GF-D8 (cell line): ENCODE data around the gene OGT.
"Not testable (repeated sequence)": the region's sequence is repeated elsewhere in the genome, so short reads cannot be mapped to it uniquely, and the experiment has no call there.

Experiments used
- DNase-seq: peaks from one replicate; lab custom pipeline; 2025; lab: John Stamatoyannopoulos, UW

Gene OGT

GRCh38 chrX:71532753-71533425 is at the start of gene OGT:
Gene OGT (plus strand): TSS chrX:71533104. CDS start chrX:71533300, 196 bp downstream.
- peak; percentile 86 for DNase-seq

DNA sequence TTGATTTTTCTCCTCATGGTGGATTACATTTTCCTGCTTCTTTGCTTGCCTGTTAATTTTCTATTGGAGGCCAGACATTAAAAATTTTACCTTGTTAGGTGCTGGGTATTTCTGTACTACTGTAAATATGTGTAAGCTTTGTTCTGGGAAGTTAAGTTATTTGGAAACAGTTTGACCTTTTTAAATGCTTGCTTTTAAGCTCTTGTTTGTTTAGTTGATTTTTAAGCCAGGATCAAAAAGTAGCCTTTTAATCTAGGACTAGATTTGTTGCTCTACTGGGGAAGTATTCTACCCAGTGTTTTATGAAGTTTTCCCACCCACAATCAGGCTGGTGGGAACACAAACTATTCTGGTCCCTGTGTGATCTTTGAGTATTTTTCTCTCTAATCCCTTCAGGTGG is 45.1 kb upstream of the OGT start:
- no peak for DNase-seq

GRCh38 chrX:71489540-71489939 is 43.4 kb upstream of the OGT start:
- DNase-seq, result no peak

- peak; percentile 7 for DNase-seq
Measured at GRCh38 chrX:71492231-71493065, 40.5 kb upstream of the OGT start.

- no peak for DNase-seq
Measured at GRCh38 chrX:71493111-71493613, 39.7 kb upstream of the OGT start.

GRCh38 chrX:71495979-71496378 is 36.9 kb upstream of the OGT start:
- not testable (repeated sequence) for DNase-seq

DNA sequence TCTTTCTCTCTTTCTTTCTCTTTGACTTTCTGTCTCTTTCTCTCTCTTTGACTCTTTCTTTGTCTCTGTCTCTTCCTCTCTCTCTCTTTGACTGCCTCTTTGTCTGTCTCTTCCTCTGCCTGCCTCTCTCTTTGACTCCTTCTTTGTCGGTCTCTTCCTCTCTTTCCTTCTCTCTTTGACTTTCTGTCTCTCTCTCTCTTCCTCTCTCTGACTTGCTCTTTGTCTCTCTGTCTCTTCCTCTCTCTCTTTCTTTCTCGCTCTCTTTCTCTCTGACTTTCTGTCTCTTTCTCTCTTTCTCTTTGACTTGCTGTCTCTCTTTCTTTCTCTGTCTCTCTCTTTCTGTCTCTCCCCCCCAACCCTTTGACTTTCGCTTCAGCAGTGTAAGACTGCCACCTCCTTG is 36.4 kb upstream of the OGT start:
- DNase-seq, result no peak

DNA sequence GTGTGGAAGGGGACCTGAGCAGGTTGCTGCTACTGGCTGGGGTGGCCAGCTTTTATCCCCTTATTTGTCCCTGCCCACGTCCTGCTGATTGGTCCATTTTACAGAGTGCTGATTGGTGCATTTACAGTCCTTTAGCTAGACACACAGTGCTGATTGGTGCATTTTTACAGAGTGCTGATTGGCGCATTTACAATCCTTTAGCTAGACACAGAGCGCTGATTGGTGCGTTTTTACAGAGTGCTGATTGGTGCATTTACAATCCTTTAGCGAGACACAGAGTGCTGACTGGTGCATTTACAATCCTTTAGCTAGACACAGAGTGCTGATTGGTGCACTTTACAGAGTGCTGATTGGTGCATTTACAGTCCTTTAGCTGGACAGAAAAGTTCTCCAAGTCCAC is 30.8 kb upstream of the OGT start:
- not testable (repeated sequence) for DNase-seq

- DNase-seq, result no peak
Measured at GRCh38 chrX:71504346-71504745, 28.6 kb upstream of the OGT start.

DNA sequence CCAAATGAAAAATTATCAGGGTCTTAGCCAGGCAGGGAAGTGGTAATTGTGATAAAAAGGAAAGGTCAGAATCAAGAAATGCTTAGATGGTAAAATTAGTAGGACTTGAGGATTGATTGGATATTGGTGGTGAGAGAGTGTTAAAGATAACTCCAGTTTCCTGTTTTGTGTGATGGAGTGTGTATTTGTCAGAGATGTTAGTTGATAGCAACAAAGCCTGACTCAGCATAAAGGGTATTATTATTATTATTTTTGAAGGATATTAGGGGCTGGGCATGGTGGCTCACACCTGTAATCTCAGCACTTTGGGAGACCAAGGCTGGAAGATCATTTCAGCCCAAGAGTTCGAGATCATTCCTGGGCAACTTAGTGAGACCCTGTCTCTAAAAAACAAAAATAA is 23.6 kb upstream of the OGT start:
- DNase-seq, result no peak

DNA sequence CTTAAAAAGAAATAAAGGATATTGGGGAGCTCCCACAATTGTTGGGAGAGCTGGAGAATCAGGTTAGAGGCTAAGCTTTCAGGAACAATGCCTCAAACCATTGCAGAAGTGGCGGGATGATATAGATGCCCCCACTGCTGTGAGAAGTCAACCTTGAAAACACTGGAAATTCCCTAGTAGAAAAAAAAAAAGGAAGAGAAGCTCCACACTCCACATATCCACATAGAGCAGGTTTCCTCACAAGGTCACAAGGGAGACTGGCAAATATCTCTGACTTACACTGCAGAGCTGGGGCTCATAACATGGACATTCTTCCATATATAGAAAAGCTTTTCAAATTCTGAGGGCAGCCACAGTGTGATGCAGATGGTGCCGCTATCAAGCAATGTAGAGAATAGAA is 22.7 kb upstream of the OGT start:
- DNase-seq, result no peak

- DNase-seq, result not testable (repeated sequence)
Measured at GRCh38 chrX:71513731-71514130, 19.2 kb upstream of the OGT start.

DNA sequence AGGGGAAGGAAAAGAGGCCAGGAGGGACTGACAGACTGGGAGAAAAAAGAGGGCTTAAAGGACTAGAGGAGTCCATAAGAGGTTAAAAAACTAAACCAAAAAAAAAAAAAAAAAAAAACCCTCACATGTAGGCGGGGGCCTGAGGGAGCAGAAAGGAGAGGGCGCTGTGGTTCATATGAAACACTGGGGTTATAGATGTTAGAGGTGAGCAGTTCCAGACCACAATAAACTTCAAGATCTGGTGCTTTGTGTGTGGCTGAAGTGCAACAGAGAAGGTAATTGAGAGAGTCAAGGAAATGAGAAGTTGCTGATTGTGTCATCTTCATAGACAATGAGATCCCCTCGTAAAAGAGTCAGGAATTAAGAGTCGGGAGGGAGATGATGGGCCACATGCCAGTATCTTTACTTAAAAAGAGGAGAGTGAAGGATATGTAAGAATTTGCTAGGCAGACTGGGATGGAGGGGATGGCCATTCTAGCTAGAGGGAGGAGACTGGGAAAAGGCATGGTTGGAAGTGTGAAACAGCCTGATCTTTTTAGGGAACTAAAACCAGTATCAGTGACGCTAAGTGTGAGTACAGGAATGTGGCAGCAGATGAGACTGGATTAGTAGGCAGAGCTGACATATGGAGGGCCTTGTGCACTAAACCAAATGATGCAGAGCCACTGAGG is 18.4 kb upstream of the OGT start:
- DNase-seq, result no peak

GRCh38 chrX:71515038-71515396 is 17.9 kb upstream of the OGT start:
- DNase-seq, result no peak

DNA sequence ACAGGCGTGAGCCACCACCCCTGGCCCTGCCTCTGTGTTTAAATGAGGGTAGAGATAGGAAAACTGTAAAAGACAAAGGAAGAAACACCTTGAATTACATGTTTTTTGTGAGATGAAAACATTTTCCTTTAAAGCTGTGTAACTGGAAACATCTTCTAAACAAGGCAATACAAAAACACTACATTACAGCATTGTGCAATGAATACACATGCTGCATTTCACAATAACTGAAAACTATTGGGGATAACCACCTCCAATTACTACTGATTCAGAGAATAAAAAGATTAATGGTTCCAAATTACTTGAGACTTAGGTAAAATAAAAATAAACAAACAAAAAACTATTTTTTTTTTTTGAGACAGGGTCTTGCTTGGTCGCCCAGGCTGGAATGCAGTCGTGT is 7.6 kb upstream of the OGT start:
- no peak for DNase-seq

DNA sequence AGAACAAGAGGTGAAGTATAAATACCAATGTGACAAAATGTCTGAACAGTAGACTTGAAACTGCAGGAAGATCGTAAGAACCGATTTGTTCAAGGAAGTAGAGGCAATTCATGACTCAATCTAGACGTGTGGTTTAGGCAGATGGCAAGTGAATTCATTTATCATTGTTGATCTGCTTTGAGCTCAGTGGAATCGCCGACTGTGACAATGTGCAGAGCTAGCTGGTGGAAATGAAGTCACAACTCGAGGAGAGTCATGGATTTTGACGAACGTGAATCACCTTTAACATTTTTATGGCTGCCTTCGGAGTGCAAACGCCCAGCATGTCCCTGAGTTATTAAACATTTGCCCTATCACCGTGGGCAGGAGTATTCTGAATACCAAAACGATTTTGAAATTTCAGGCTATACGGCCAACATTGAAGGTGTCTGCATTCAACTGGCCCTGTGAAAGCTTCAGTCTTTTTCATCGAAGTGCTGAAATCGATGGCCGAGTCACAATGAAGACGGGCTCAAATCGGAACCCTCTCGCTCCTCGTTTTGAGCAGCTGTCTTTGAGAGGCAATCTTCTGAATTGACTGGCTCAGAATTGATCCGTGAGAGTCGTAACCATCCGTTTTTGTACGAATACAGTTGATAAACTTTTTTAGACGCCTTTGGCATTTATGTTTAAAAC is 689 bp upstream of the OGT start:
- peak; percentile 51 for DNase-seq

GRCh38 chrX:71533516-71533850 is 579 bp downstream of the OGT start:
- no peak for DNase-seq

GRCh38 chrX:71533851-71534561 is 1.1 kb downstream of the OGT start:
- no peak for DNase-seq

- DNase-seq, result no peak
Measured at GRCh38 chrX:71534773-71535544, 2.1 kb downstream of the OGT start.

- no peak for DNase-seq
Measured at GRCh38 chrX:71536285-71536684, 3.4 kb downstream of the OGT start.

DNA sequence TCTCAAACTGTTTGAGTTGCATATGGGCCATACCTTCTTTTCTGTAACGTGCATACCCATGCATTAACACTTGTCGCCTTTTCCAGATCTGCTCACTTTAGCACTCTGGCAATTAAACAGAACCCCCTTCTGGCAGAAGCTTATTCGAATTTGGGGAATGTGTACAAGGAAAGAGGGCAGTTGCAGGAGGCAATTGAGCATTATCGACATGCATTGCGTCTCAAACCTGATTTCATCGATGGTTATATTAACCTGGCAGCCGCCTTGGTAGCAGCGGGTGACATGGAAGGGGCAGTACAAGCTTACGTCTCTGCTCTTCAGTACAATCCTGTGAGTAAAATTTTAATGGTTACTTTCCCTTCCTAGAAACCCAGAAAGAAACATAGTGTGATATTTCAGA is 4.8 kb downstream of the OGT start:
- no peak for DNase-seq
